Fibroblast of villous mesenchyme (primary cell): Measurements from ENCODE around the gene DCAF6. TPM values are rescaled to one million over a fixed set of nuclear protein-coding genes. Genes with fewer than 3 reads are reported as not detected.

Source experiments
- DNase-seq: peaks from one replicate; pipeline ENCODE4 v3.0.0-alpha.2; 2010; ENCODE audit warnings: low read depth
- H3K4me3 ChIP-seq: 2 replicates; pipeline ENCODE4 v1.5.1; 2011; ENCODE audit warnings: low read depth, mild to moderate bottlenecking, low read length
- total RNA-seq: library from RNA; depleted of rRNA; stranded (reverse); fragments of >200 nt; gene quantifications from 2 replicates; pipeline ENCODE4 v1.2.3, GENCODE V29; 2012
- TF ChIP-seq, protein P1 (sequence below): IDR thresholded peaks from 2 replicates; pipeline ENCODE4 v1.5.1; 2012; ENCODE audit warnings: low read depth, mild to moderate bottlenecking, low read length; ENCODE audit not compliant: insufficient read depth

The DCAF6 gene
- total RNA-seq, 1 donor = 73.4 TPM

GRCh38 chr1:168092566-168093355 lies 156.3 kb downstream of the DCAF6 start:
- H3K4me3 ChIP-seq = no peak overlapping the region
- TF ChIP-seq, protein P1, sequence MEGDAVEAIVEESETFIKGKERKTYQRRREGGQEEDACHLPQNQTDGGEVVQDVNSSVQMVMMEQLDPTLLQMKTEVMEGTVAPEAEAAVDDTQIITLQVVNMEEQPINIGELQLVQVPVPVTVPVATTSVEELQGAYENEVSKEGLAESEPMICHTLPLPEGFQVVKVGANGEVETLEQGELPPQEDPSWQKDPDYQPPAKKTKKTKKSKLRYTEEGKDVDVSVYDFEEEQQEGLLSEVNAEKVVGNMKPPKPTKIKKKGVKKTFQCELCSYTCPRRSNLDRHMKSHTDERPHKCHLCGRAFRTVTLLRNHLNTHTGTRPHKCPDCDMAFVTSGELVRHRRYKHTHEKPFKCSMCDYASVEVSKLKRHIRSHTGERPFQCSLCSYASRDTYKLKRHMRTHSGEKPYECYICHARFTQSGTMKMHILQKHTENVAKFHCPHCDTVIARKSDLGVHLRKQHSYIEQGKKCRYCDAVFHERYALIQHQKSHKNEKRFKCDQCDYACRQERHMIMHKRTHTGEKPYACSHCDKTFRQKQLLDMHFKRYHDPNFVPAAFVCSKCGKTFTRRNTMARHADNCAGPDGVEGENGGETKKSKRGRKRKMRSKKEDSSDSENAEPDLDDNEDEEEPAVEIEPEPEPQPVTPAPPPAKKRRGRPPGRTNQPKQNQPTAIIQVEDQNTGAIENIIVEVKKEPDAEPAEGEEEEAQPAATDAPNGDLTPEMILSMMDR = peak; percentile 41
- DNase-seq = peak; percentile 40

- no peak overlapping the region for H3K4me3 ChIP-seq
- TF ChIP-seq, protein P1 = no peak
- no peak for DNase-seq
Observed at GRCh38 chr1:168093616-168094015, 157.1 kb downstream of the DCAF6 start.

DNA sequence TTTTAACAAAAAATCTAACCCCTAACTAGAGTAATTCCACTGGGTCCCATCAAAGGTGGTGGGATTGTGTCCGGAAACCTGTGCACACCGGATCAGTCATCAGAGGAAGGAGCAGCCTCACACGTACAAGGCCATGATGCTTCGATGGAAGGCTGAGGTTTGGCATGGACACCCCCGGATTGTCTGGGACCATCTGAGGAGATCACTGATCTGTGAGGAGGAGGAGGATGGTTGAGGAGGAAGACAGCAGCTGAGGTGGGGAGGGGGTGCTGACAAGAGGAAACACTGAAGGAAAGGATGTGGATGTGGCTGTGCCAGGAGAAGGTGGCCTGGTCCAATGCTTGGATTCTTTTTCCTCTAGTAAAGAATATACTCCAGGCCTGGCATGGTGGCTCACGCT lies 159.0 kb downstream of the DCAF6 start:
- DNase-seq = no peak
- no peak overlapping the region for H3K4me3 ChIP-seq
- TF ChIP-seq, protein P1 = no peak

DNA sequence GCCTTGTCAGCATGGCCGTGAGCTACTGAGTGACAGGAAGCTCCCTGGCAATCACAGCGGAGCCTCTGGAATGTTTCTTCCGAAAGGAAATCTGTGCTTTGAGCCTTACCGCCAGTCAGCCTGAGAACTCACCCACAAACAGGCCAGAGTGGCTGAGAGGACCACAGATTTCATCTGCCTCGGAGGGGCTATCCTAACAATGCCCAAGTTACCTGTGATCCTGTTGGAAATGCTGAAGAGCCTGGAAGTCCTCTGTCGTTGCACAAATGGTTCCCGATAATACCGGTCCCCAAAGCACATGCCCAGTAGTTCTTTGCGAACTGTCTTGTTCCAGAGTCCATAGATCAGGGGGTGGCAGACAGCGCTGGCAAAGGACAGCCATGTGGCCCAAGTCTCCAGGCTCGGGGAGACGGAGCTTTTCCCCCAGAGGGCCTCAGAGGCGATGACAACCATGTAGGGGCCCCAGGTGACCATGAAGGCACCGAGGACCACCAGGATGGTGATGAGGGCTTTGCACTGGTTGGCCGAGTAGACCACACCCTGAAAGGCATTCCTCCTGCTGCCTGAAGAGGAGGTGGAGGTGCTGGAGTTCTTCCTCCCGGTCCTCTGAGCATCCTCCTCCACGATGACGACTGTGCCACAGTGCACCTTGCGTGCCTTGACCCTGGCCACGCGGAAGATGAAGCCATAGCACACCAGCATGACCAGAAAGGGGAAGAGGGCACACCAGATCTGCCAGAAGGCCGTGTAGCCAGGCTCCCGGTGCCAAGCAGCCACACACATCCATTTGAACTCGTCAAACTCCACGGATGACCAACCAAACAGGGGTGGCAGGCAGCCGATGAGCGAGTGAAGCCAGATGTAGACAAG lies 160.0 kb downstream of the DCAF6 start:
- DNase-seq = no peak
- no peak overlapping the region for H3K4me3 ChIP-seq

DNA sequence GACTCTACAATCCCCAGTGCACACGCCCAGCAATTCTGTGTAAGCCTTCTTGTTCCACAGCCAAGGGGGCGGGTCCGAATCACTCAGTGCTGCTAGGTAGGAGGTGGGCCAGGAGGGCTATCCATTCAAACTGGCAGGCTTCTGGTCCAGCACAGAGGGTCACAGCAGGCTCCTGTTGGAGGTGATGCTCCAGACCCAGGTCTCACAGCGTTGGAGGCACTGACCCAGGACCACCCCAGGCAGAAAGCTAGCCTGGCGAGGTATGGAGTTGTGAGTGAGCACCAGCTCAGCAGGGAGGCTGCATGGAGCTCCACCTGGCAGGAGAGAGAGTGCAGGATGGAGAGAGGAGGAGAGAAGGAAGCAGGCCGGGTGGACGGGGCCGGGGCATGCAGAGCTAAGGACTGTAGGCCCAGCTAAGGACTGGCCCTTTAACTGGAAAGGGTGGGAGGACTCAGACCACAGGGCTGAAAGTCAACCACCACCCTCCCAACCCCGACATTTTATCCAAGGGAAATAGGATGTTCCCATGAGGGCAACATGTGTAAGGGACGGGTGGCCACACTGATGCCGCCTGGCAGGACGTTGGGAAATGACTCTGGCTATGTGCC lies 161.5 kb downstream of the DCAF6 start:
- DNase-seq = no peak
- no peak overlapping the region for H3K4me3 ChIP-seq
- TF ChIP-seq, protein P1 = no peak

More for the DNA sequence above, 160.0 kb downstream of the DCAF6 start:
- TF ChIP-seq, protein P1 = no peak

DNA sequence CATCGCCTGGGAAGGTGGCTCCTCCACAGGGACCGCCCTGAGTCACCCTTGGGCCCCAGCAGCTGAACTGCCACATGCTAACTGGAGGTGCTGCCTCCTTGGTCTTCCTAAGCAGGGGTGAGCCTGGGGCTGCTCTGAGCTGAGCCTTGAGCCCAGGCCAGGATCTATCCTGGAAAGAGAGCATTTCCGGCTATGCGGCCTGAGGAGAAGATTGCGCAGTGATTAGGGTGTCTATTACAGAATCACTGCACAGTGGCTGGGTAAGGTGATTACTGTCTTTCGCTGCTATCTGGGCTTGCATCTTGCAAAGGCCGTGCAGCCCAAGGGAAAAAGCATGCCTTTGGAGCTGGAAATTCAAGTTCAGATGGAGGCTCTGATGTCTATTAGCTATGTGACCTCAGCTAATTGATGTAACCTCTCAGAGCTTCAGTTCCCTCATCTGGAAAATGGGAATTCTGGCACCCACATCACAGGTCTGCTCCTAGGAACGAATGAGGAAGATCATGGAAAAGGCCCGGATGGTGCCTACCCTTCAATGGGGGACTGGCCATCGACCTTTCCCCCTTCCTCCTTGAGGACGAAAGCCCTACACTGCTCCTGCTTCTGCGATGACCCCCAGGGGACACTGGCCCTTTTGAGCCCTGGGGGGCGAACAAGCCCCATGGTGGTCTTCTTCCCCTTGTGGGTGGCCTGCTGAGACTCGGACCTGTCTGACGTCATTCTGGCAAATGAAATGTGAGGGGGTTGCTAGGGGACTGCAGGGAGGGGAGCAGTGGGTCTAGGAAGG lies 162.2 kb downstream of the DCAF6 start:
- no peak overlapping the region for H3K4me3 ChIP-seq
- no peak for DNase-seq
- TF ChIP-seq, protein P1 = no peak
